HepG2 (cell line): ENCODE results near the gene BICDL2. TPM values are rescaled to one million over a fixed set of nuclear protein-coding genes. Genes with fewer than 3 reads are reported as not detected.

Experiments used
- ATAC-seq: fragments of 200-7000 bp; cut with Tn5 transposase; 3 replicates; pipeline ENCODE4 v1.9.1; 2020; ENCODE audit warnings: mild to moderate bottlenecking, moderate library complexity
- BruUV-seq: library from RNA; stranded (reverse); fragments of 400-500 nt; replicated peaks from 2 replicates; lab custom pipeline; 2021; lab: Mats Ljungman, UMichigan
- CTCF ChIA-PET: fragments of 300-600 bp; formaldehyde crosslinking; extraction: SDS; loops from one replicate; lab custom pipeline; 2021; ENCODE audit warnings: low total read pairs, inconsistent platforms, low intra/inter-chr PET ratio; lab: Yijun Ruan, JAX
- POLR2A ChIA-PET: fragments of 350-600 bp; sonication (Branson Sonifier 250); formaldehyde crosslinking; loops from one replicate; lab custom pipeline; 2020; ENCODE audit warnings: antibody characterized with exemption, inconsistent platforms; lab: Yijun Ruan, JAX
- DNase-seq: peaks from one replicate; pipeline ENCODE4 v3.0.0-alpha.2; 2015; ENCODE audit warnings: low spot score
- FAIRE-seq: peaks from 3 replicates; lab custom pipeline; 2011; peaks lifted over from hg19 to GRCh38; lab: Jason Lieb, UNC
- H2AFZ ChIP-seq: one replicate; pipeline ENCODE4 v1.6.1; 2011; ENCODE audit warnings: low read length, inconsistent platforms
- H3K27ac ChIP-seq: fragments of 300-600 bp; 3 replicates; pipeline ENCODE4 v1.8.0; 2011; ENCODE audit warnings: mixed run types, mild to moderate bottlenecking, mixed read lengths, low read length, inconsistent platforms; ENCODE audit not compliant: insufficient read depth; ENCODE audit errors: extremely low read length
- H3K27me3 ChIP-seq, 2 experiments: fragments of 200-600 bp in 1 of 2; 2 replicates in 1 of 2; 3 replicates in 1 of 2; pipeline versions ENCODE4 v1.6.0 to v1.8.0; 2011; ENCODE audit warnings: low read length in 2 of 2, mild to moderate bottlenecking in 2 of 2, moderate library complexity in 2 of 2, inconsistent platforms in 1 of 2; ENCODE audit not compliant: insufficient read depth in 2 of 2, control insufficient read depth in 1 of 2
- H3K36me3 ChIP-seq, 2 experiments: fragments of 200-600 bp in 1 of 2; replicated peaks in 1 of 2; 2 replicates in 1 of 2; 3 replicates in 1 of 2; pipeline versions ENCODE4 v1.5.1 to v1.8.0; 2011; ENCODE audit warnings: low read length in 2 of 2, inconsistent platforms in 1 of 2; ENCODE audit not compliant: insufficient read depth in 2 of 2, control insufficient read depth in 1 of 2
- H3K4me1 ChIP-seq: 2 replicates; pipeline ENCODE4 v1.5.1; 2012; ENCODE audit warnings: low read length, inconsistent platforms; ENCODE audit not compliant: insufficient read depth
- H3K4me2 ChIP-seq: 2 replicates; pipeline ENCODE4 v1.6.0; 2011; ENCODE audit warnings: low read depth, low read length, inconsistent platforms
- H3K4me3 ChIP-seq, 3 experiments: fragments of 200-600 bp in 1 of 3; sonication (generic), shearing (Covaris generic) in 1 of 3; replicated peaks in 1 of 3; 2 replicates each; pipeline ENCODE4 v1.5.1; 2011 to 2016; ENCODE audit warnings: low read length in 3 of 3, inconsistent platforms in 2 of 3, low read depth in 2 of 3, mild to moderate bottlenecking in 2 of 3, control low read depth in 1 of 3, mixed read lengths in 1 of 3; ENCODE audit not compliant: insufficient read depth in 1 of 3
- H3K79me2 ChIP-seq: one replicate; pipeline ENCODE4 v1.6.1; 2011; ENCODE audit warnings: low read length, inconsistent platforms; ENCODE audit not compliant: insufficient read depth
- H3K9ac ChIP-seq: 2 replicates; pipeline ENCODE4 v1.6.0; 2011; ENCODE audit warnings: mild to moderate bottlenecking, low read depth, low read length, inconsistent platforms; ENCODE audit not compliant: insufficient read depth
- H3K9me3 ChIP-seq: 2 replicates; pipeline ENCODE4 v1.5.1; 2012; ENCODE audit warnings: mild to moderate bottlenecking, low read length
- H4K20me1 ChIP-seq: 2 replicates; pipeline ENCODE4 v1.6.0; 2011; ENCODE audit warnings: inconsistent platforms, mild to moderate bottlenecking, low read length, moderate library complexity; ENCODE audit not compliant: insufficient read depth
- BORCS8-MEF2B ChIP-seq: sonication (generic); formaldehyde crosslinking; IDR thresholded peaks from 2 replicates; pipeline ENCODE4 v1.8.0; 2022; ENCODE audit warnings: mild to moderate bottlenecking, missing genetic modification reagents
- CBX1 ChIP-seq: IDR thresholded peaks from one replicate; pipeline ENCODE4 v1.6.1; 2016; ENCODE audit warnings: antibody characterized with exemption, low read depth
- ETV5 ChIP-seq: IDR thresholded peaks from 2 replicates; pipeline ENCODE4 v1.6.1; 2018; ENCODE audit warnings: missing biosample characterization, missing genetic modification reagents, inconsistent platforms, borderline replicate concordance
- MAFK ChIP-seq, 2 experiments: IDR thresholded peaks in 1 of 2; conservative IDR thresholded peaks in 1 of 2; 2 replicates each; pipeline ENCODE4 v1.6.1; 2011; ENCODE audit warnings: improper control_type of control experiment in 2 of 2, low read length in 2 of 2
- MED8 ChIP-seq: sonication (generic); formaldehyde crosslinking; IDR thresholded peaks from 2 replicates; pipeline ENCODE4 v1.8.1; 2023; ENCODE audit warnings: mild to moderate bottlenecking, missing genetic modification reagents; ENCODE audit not compliant: insufficient replicate concordance
- NFATC3 ChIP-seq: sonication (generic); formaldehyde crosslinking; IDR thresholded peaks from 2 replicates; pipeline ENCODE4 v1.5.1; 2020; ENCODE audit warnings: mild to moderate bottlenecking, missing genetic modification reagents
- POLR2G ChIP-seq: fragments of 200-400 bp; formaldehyde crosslinking; IDR thresholded peaks from 2 replicates; pipeline ENCODE4 v1.6.1; 2018; ENCODE audit warnings: mild to moderate bottlenecking, low read depth, low read length, moderate library complexity
- PPARG ChIP-seq: conservative IDR thresholded peaks from 2 replicates; pipeline ENCODE4 v1.6.1; 2016; ENCODE audit warnings: missing biosample characterization, missing genetic modification reagents
- RXRB ChIP-seq: IDR thresholded peaks from 2 replicates; pipeline ENCODE4 v1.6.1; 2016; ENCODE audit warnings: borderline replicate concordance, missing genetic modification reagents, missing compliant biosample characterization
- SIX1 ChIP-seq: sonication (generic); formaldehyde crosslinking; IDR thresholded peaks from 2 replicates; pipeline ENCODE4 v1.4.0; 2020; ENCODE audit warnings: missing genetic modification reagents, borderline replicate concordance
- SNAPC5 ChIP-seq: sonication (generic); formaldehyde crosslinking; IDR thresholded peaks from 2 replicates; pipeline ENCODE4 v1.8.1; 2023; ENCODE audit warnings: mild to moderate bottlenecking, missing genetic modification reagents, borderline replicate concordance
- SOX6 ChIP-seq, 2 experiments: fragments of 450-650 bp in 1 of 2; sonication (generic) in 1 of 2; formaldehyde crosslinking in 1 of 2; IDR thresholded peaks; 2 replicates each; pipeline versions ENCODE4 v1.4.0 to v1.6.1; 2017 to 2020; ENCODE audit warnings: antibody characterized with exemption in 1 of 2, mild to moderate bottlenecking in 1 of 2, missing genetic modification reagents in 1 of 2
- ZBTB43 ChIP-seq: sonication (generic); formaldehyde crosslinking; conservative IDR thresholded peaks from 2 replicates; pipeline ENCODE4 v1.4.0; 2020; ENCODE audit warnings: missing genetic modification reagents
- ZFP36L1 ChIP-seq: sonication (generic); formaldehyde crosslinking; IDR thresholded peaks from 2 replicates; pipeline ENCODE4 v1.8.0; 2022; ENCODE audit warnings: mild to moderate bottlenecking, missing genetic modification reagents, moderate library complexity
- ZNF207 ChIP-seq: fragments of 450-650 bp; IDR thresholded peaks from 2 replicates; pipeline ENCODE4 v1.6.1; 2016; ENCODE audit warnings: antibody characterized with exemption, borderline replicate concordance
- ZNF235 ChIP-seq: sonication (generic); formaldehyde crosslinking; IDR thresholded peaks from 2 replicates; pipeline ENCODE4 v1.8.1; 2023; ENCODE audit warnings: mild to moderate bottlenecking, missing genetic modification reagents, borderline replicate concordance
- ZNF383 ChIP-seq: sonication (generic); formaldehyde crosslinking; IDR thresholded peaks from 2 replicates; pipeline ENCODE4 v1.4.0; 2020; ENCODE audit warnings: missing genetic modification reagents, mild to moderate bottlenecking, borderline replicate concordance
- ZNF550 ChIP-seq: sonication (generic); formaldehyde crosslinking; IDR thresholded peaks from 2 replicates; pipeline ENCODE4 v1.4.0; 2020; ENCODE audit warnings: mild to moderate bottlenecking, missing genetic modification reagents, borderline replicate concordance
- WGBS: methylation state at CpG from one replicate; pipeline ENCODE4 v1.1.6; 2017; ENCODE audit warnings: low lambda C conversion rate; 5-methylcytosine and 5-hydroxymethylcytosine counted together
- in situ Hi-C: cut with HindIII; loops from 2 replicates; pipeline ENCODE4 v1.10.0; 2017; ENCODE audit warnings: low pct_unique_long_range_greater_than_20kb; ENCODE audit not compliant: extremely low pct_ligation_motif_present
- intact Hi-C: fragments of 100-400 bp; cut with micrococcal nuclease; formaldehyde crosslinking; loops from one replicate; pipeline ENCODE4 v1.10.0; 2022; ENCODE audit not compliant: unreplicated experiment
- polyA plus RNA-seq, 8 experiments: library from polyadenylated mRNA; depleted of rRNA in 3 of 8; stranded (reverse) in 7 of 8; unstranded in 1 of 8; fragments of >200 nt; fragmentation: Illumina TruSeq in 4 of 8; extraction: Trizol in 4 of 8; gene quantifications; 2 replicates each; pipeline versions ENCODE4 v1.2.1 to v1.2.3, GENCODE V29; 2011 to 2016; ENCODE audit warnings: low read depth in 4 of 8, missing spikeins in 1 of 8, mixed read lengths in 1 of 8; ENCODE audit not compliant: insufficient read depth in 1 of 8
- total RNA-seq, 5 experiments: library from RNA; depleted of rRNA; stranded (reverse); fragments of >200 nt; fragmentation: Illumina TruSeq; extraction: Trizol; gene quantifications; 2 replicates each; pipeline ENCODE4 v1.2.3, GENCODE V29; 2016; ENCODE audit warnings: low read depth in 1 of 5

Gene BICDL2
- total and polyA plus RNA-seq, 2 of the 13 experiments (the other 11 are each of a cell fraction or from before 2014, with no cell fraction given), result 0.12 TPM; not detected in 1

GRCh38 chr16:3051494-3051893, 14.8 kb upstream of the BICDL2 start:
- ChIA-PET POLR2A (no interaction called here), CTCF (no interaction called here)
- intact Hi-C loops (no loop called here), in situ Hi-C loops (no loop called here)
- no TSS peak for BruUV-seq
- no peaks in the 10 kb centered on the region for H4K20me1 ChIP-seq
- H3K36me3 ChIP-seq, result no peaks in the 10 kb centered on the region
- DNase-seq (no peak), ATAC-seq (no peak), FAIRE-seq (no peak)
- TF ChIP-seq CBX1 (no peak), ZFP36L1 (CRISPR knock-in tag) (no peak), ZNF550 (CRISPR knock-in tag) (no peak), RXRB (CRISPR knock-in tag) (no peak), ZNF383 (CRISPR knock-in tag) (no peak), PPARG (CRISPR knock-in tag) (no peak), ZNF207 (no peak), SNAPC5 (CRISPR knock-in tag) (no peak), ETV5 (CRISPR knock-in tag) (no peak), ZNF235 (CRISPR knock-in tag) (no peak), MAFK (conservative IDR thresholded peaks at IDR 0.05 in 1 of 2, IDR thresholded peaks at IDR 0.05 in 1 of 2; ENCODE audit: low read length in 2 of 2) (no peak), BORCS8-MEF2B (CRISPR knock-in tag) (no peak), MED8 (CRISPR knock-in tag) (no peak), ZBTB43 (CRISPR knock-in tag) (no peak), POLR2G (no peak), SOX6 (IDR thresholded peaks at IDR 0.05) (no peak), SOX6 (CRISPR knock-in tag; IDR thresholded peaks at IDR 0.05) (no peak), NFATC3 (no peak), SIX1 (CRISPR knock-in tag) (no peak)
- no peaks in the 10 kb centered on the region for H3K79me2 ChIP-seq
- H2AFZ ChIP-seq, result no peak overlapping the region
- H3K9me3 ChIP-seq, result no peaks in the 10 kb centered on the region
- peaks cover 5 to 47% of the 10 kb centered on the region in 2 experiments for H3K27me3 ChIP-seq
- 28% methylated on average over 9 of the region's 9 CpGs for WGBS
- no peak overlapping the region for H3K27ac ChIP-seq
- no peak overlapping the region for H3K9ac ChIP-seq
- no peak overlapping the region for H3K4me3 ChIP-seq
- H3K4me1 ChIP-seq, result no peaks in the 10 kb centered on the region
- H3K4me2 ChIP-seq, result no peak overlapping the region
